ENCODE results near the gene BCKDHB. TPM values are rescaled to one million over a fixed set of nuclear protein-coding genes. Genes with fewer than 3 reads are reported as not detected.
"Not testable (repeated sequence)": the region's sequence is repeated elsewhere in the genome, so short reads cannot be mapped to it uniquely, and the experiment has no call there.

BCKDHB gene
- polyA plus RNA-seq, 3 donors = 29.0 to 36.3 (median 32.9) TPM

DNA sequence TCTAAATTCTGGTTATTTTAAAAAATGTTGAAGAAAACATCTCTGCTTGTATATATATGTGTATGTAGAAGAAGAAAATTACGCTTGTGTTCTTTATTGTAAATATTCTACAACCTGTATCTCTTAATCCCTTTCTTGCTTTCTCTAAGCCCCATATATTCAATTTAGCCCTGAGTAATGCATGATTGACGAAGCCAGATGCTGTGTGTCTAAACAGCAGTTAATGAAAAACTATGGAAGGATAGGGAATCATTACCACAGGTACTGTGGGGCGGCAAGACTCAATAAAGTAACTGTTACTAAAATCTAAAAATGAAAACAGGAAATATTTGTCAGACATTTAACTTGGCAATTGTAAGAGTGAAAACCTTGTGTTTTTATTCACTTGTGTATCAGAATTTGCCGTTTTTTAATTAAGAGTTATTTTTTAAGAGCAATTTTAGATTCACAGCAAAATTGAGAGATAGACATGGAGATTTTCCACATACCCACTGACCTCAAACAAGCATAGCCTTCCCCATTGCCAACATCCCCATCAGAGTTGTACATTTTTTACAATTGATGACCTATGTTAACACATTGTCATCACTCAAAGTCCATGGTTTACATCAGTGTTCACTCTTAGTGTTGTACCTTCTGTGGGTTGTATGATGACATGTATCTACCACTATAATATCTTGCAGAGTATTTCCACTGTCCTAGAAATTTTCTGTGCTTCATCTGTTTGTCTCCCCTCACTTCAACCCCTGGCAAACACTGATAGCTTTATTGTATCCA is 76.7 kb downstream of the BCKDHB start:
- DNase-seq (ENCODE audit: extremely low read depth in 1 of 11, low read depth in 9 of 11, low spot score in 4 of 11) = no peak

DNA sequence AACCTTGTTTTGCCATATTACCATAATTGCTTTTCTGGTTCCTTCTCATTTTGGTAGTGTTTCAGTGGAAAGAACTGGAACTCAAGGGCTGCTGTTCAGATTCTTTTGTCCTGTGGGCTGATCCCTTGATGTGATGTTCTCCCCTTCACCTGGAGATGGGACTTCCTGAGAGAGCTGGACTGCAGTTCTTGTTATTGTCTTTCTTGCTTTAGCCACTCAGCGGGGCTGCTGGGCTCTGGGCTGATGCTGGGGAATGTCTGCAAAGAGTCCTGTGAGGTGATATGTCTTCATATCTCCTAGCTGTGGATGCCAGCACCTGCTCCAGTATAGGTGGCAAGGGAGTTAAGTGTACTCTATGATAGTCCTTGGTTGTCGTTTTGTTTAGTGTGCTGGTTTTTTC is 79.0 kb downstream of the BCKDHB start:
- no peak for DNase-seq (ENCODE audit: extremely low read depth in 1 of 11, low read depth in 9 of 11, low spot score in 4 of 11)

DNA sequence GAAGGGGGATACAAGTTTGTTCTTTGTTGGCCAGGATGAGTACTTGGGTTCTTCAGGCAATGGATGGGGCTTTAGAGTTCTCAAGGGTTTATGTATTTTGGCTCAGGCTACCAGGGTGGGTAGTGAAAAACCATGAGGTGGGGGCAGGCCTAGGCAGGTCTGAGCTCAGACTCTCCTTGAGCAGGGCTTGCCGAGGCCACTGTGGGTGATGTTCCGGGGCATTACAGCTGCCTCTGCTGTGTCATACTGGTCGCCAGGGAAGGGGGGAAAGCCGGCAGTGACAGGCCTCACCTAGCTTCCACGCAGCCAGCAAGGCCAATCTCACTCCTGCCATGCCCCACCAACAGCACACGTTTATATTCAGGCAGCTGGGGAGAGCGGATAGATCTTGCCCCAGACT is 79.6 kb downstream of the BCKDHB start:
- DNase-seq (ENCODE audit: extremely low read depth in 1 of 11, low read depth in 9 of 11, low spot score in 4 of 11) = no peak

DNA sequence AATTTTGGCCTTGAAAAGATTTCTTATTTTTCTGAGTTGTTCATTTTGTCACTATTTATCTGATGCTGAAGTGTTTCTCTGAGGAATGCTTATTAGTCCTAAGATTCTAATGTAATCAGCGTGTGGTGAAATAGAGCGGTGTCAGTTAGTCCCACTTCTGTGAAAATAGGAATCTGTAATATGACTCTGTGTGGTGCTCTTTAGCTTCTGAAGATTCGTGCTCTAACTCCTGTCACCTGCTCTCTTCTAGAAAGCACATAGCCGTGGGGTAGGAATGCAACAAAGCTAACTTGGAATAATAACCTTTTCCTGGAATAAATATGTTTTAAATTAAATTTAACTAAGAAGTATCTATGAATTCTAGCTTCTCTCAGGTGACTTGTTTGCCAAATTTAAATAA is 90.4 kb downstream of the BCKDHB start:
- no peak for DNase-seq (ENCODE audit: extremely low read depth in 1 of 11, low read depth in 9 of 11, low spot score in 4 of 11)

DNA sequence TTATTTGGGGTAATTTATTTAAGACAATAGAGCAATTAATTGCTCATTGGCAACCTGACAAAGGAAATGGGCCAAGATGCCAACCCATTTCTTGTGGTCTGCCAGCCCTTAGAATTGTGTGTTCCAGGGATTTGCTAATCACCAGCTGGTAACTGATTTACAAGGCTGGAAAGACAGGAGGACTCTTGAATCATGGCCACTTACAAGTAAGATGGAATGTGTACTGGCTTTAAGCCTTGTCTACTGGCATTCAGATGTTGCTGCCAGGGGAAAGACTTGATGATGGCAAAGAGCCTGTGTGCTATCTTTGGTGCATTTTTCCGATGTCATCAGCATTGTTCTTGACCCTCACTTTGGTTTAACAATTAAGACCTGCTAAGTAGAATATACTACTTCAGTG is 91.0 kb downstream of the BCKDHB start:
- no peak for DNase-seq (ENCODE audit: extremely low read depth in 1 of 11, low read depth in 9 of 11, low spot score in 4 of 11)

DNA sequence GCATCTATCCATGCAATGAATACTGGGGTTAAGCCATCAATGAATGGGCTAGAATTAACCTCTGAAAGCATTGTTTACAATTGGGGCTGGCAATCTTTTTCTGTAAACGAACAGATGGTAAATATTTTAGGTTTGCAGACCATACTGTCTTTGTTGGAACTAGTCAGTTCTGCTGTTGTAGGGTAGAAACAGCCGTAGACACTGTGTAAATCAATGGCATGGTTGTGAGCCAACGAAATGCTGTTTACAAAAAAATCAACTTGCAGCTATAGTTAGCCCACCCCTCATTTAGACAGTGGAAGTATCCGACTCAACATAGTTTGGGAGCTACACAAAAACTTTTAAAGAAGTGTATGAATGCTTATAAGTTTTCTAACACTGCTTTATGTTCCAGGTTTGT is 91.5 kb downstream of the BCKDHB start:
- DNase-seq (ENCODE audit: extremely low read depth in 1 of 11, low read depth in 9 of 11, low spot score in 4 of 11) = no peak

DNA sequence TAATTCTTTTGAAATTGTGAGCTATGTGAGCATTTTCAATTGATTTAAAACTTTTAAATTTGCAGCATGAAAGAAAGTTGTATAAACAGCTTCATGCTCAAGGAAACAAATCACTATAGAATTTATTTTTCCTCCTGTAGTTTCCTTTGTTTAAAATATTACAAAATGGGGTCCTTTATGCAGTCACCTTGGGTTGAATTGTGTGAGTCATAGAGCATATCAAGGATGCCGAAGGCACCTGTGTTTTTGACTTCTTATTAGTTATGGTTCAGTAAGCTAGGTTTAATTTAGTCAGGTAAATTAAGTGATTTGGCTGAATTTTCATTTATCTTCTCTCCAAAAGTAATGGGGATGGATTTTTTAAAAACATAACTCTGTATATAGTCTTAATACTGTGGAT is 96.8 kb downstream of the BCKDHB start:
- DNase-seq (ENCODE audit: extremely low read depth in 1 of 11, low read depth in 9 of 11, low spot score in 4 of 11) = no peak

DNA sequence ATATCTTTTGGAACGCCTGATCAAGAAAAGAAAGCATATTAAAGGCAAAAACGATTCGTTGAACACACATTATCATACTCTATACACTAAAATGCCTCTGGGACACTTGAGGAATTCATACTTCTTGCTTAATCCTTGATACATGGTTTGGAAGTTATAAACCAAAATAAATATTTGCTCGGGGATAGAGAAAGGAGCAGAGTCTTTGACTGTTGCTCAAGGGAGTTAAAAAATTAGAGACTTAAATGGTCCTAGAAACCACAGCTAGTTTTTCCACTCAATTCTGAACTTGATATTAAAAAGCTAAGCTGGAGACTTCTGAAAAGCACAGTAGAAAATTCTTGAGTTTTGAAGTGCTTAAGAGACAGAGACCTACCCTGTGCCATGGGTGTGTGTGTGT is 98.9 kb downstream of the BCKDHB start:
- DNase-seq (ENCODE audit: extremely low read depth in 1 of 11, low read depth in 9 of 11, low spot score in 4 of 11) = no peak

DNA sequence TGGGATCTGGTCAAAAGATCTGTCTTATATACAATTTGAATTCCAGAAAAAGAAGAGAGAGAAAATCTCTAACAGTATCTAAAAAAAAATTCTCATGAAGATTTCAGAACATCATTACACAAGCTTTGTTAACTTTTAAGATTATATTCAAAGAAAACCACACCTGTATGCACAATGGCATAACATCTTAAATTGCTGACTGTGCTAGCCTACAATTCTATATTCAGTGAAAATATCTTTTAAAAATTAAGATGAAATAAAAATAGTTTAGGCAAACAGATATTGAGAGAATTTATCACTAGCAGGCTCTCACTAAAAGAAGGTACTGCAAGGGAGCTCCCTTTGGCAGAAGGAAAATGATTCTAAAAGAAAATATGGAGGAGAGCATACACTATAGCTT is 100.3 kb downstream of the BCKDHB start:
- DNase-seq (ENCODE audit: extremely low read depth in 1 of 11, low read depth in 9 of 11, low spot score in 4 of 11) = no peak

DNA sequence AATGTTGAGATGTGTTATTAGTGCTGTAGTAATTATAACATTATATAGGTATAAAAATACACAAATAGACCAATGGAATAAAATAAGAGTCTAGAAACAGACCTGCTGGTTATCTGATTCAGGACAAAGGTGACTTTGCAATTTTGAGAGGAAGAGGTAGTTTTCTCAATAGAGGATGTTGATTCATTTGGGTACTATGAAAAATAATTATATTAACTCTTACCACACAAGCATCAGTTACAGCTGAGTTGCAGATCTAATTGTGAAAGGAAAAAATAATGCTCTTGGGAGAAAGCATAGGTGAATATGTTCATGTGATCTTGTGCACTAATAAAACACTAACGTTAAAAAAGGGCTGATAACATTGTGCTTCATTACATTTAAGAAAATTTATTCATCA is 103.0 kb downstream of the BCKDHB start:
- no peak for DNase-seq (ENCODE audit: extremely low read depth in 1 of 11, low read depth in 9 of 11, low spot score in 4 of 11)

DNA sequence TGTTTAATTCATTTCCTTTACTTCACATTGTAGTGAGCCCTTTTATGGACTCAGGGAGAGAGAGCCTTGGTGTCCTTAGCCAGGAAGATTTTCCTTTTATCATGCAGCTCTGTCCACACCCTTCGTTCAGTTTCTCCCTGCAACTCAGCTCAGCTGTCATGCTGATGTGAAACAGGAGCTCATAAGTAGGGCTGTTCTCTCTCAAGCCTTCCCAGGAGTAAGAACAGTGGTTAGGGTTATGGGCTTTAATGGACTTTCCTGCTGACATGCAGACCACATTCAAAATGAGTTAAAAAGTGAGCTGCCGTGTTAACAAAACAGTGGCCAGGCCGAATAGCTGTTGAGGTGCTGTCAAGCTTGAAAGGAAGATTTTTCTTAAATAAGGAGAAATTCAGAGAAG is 104.1 kb downstream of the BCKDHB start:
- no peak for DNase-seq (ENCODE audit: extremely low read depth in 1 of 11, low read depth in 9 of 11, low spot score in 4 of 11)

DNA sequence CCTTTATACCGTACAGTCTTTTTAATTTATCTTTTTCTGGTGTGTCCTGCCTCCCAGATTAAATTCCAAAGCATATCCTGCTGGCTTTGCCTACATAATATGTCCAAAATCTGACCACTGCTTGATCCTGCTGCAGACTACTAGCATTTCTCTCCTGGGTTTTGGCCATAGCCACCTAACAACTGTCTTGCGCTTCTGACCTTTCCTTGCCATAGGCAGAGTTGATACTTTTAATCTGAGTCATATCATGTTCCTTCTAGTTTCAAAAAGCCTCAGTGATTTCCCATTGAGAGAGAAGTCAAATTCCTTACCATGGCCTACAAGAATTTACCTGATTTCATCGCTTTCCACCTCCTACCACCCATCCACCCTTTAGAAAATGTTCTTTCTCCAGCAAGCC is 104.8 kb downstream of the BCKDHB start:
- DNase-seq (ENCODE audit: extremely low read depth in 1 of 11, low read depth in 9 of 11, low spot score in 4 of 11) = no peak

DNA sequence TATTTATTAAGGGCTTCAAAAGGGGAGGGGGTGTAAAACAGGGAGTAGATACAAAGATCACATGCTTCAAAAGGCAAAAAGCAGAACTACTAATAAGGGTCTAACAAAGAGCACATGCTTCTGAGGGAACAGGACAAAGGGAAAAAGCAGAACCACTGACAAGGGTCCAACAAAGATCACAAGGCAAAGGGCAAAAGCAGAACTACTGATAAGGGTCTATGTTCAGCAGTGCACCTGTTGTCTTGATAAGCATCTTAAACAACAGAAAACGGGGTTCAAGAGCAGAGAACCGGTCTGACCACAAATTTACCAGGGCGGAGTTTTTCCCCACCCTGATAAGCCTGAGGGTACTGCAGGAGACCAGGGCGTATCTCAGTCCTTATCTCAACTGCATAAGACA is 105.4 kb downstream of the BCKDHB start:
- DNase-seq (ENCODE audit: extremely low read depth in 1 of 11, low read depth in 9 of 11, low spot score in 4 of 11) = not testable (repeated sequence)

DNA sequence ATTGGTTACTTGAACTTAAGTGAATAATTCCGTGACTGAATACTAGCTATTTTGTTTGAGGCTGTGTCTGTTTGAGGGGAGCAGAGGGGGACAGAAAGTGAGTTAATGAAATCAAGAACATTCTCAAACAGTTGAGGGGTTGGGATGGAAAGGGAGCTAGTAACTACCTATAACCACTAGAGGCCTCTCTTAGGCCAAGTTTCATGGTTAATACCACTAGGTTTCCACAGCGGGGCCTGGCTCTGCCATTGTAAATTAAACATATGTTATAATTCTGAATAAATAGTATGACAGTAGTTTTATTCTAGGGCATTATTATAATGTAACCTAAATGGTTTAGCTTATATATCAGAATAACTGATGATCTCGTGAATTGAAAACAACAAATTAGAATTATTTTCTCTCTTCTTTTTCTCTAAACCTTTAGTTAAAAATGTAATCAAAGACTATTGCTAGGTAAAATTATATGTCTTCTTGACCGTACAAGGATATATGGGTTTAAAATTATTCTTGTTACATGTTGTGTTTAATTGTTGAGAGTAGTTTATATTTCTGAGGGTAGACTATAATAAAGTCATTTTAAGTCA is 108.1 kb downstream of the BCKDHB start:
- DNase-seq (ENCODE audit: extremely low read depth in 1 of 11, low read depth in 9 of 11, low spot score in 4 of 11) = peak in 4 of 11 donors; percentile 17 to 29 (median 18)

DNA sequence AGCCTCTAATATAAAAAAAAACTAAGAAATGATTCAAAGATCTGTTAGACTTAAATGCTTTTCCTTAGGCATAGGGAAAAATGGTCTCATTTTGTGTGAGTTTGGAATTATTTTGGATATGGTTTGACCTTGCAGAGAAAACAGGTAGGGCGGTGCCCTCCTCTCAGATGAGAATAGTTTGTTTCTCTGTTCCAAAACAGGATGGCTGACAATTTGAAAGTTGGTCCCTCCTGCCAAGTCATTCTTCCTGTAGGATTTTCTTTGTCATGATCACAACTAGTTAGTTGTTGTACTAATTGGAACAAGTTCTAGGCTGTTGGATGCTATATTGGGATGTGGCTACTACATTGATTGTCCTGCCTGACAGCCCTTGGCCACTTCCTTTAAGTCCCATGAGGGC is 108.6 kb downstream of the BCKDHB start:
- no peak for DNase-seq (ENCODE audit: extremely low read depth in 1 of 11, low read depth in 9 of 11, low spot score in 4 of 11)

DNA sequence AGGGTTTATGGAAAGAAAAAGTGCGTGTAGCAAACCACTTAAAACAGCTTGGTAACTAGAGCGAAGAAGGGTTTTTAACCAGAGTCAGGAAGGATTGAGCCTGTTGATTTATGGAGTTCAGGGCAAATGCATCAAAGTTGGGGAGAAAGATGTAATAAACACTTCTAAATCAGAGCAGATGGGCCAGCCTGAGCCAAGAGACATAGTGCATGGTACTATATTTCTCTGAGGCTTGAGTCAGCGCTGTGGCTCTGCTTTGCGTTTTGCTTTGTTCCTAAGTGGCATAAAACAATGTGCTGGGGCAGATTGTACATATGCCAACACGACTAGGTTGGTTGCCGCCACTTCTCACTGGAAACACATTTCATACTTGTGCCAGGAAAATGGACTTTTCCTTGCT is 111.3 kb downstream of the BCKDHB start:
- DNase-seq (ENCODE audit: extremely low read depth in 1 of 11, low read depth in 9 of 11, low spot score in 4 of 11) = peak in 6 of 11 donors; percentile 12 to 43 (median 24)

DNA sequence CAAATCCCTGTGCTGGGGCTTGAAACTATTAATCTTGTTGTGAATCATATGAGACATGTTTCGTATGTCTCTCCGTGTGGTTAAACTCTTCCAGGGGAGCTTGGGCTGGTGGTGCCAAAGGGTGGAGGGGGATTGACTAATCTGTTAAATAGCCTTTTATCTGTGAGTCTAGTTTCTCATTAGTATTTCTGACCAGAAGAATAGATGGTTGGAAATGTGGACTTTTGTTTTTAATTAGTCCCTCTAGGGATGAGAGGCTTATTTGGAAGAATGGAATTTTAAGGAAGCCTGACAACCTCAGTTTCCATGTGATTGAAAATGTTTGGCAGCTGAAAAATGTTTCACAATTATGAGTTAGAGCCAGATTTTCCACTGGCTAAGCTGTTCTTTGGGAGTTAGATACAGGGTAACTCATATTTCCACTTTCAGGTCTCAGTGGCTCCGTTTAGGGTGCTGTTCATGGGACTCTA is 117.3 kb downstream of the BCKDHB start:
- no peak for DNase-seq (ENCODE audit: extremely low read depth in 1 of 11, low read depth in 9 of 11, low spot score in 4 of 11)

DNA sequence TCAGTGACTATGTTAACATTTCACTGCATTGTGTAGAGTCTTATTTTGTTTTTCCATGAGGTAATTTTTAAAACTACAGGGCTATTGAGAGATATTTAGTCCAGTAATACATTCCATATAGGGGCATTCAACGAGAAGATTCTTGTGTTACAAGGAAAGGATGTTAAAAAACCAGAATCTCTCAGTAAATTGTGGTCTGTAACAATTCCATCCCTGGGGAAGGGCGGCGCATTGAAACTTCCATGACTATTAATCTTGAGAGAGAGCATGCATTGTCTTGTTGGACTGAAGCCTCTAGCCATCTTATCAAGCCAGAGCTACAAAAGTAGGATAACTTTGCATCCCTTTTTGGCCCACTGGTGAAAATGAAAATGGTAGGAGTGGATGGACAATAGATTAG is 119.7 kb downstream of the BCKDHB start:
- DNase-seq (ENCODE audit: extremely low read depth in 1 of 11, low read depth in 9 of 11, low spot score in 4 of 11) = no peak

DNA sequence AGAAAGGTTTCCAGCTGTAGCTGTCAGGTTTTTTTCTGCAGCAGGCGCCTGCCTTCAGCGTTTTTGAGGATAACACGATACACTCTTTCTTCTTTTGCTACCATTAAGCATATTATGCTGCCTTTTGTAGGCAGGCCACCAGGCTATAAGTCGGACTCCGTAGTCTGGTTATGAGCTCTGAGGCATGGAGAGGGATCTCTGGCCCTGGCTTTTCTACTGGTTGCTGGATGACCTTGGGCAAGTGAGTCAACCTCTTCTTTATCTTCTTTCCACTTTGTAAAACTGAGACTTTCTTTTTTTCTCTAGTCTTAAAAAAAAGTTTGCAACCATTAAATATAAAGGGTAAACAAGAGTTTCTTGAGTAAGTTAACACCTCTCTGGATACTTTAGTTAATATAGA is 120.2 kb downstream of the BCKDHB start:
- DNase-seq (ENCODE audit: extremely low read depth in 1 of 11, low read depth in 9 of 11, low spot score in 4 of 11) = no peak

DNA sequence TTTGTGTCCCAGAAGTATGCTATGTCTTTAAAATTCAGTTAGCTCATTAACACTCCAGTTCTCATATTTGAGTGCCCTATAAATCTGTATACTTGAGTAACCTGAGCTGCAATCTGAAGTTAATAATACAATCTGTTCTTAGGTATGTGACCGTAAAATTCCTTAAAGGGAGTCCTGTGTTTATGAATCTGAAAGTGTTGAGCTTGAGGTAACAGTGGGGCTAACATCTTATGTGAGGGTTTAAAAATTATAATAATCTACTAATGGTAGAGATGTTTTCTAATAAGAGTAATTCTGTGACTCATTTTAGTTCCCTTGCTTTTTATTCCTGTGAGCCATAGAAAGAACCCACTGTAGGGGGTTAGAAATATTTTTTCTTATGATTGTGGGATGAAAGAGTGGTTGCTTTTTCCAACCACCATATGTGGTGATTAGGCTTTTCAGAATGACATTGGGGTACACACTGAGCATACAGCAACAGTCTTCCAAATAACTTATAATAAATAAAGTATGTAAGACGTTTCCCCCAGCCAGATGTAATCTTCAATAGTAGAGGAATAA is 121.2 kb downstream of the BCKDHB start:
- DNase-seq (ENCODE audit: extremely low read depth in 1 of 11, low read depth in 9 of 11, low spot score in 4 of 11) = no peak

DNA sequence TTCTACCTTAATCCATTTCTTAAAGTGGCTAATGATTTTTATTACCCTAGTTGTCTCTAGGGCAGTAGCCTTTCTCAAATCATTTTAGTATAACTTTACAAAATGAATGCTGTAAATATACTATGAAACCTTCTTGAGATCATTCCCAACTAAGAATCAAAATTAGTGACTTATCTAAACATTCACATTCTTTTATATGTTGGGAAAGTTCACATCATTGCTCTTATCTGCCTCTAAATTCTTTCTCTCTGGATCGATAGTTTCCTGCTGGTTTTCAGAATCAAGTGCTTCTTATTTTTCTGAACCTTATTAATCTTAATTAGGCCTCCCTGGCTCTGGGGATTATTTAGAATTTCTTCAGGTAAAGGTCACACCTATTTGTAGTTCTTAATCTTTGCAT is 126.8 kb downstream of the BCKDHB start:
- no peak for DNase-seq (ENCODE audit: extremely low read depth in 1 of 11, low read depth in 9 of 11, low spot score in 4 of 11)

Measured in renal cortex interstitium (tissue), 11 donors.